Endometrial microvascular endothelial cells (primary cell): ENCODE measurements around the gene KRTAP6-3. TPM values are rescaled to one million over a fixed set of nuclear protein-coding genes. Genes with fewer than 3 reads are reported as not detected.

Experiments
- in situ Hi-C: cut with HindIII; loops from 2 replicates; pipeline ENCODE4 v1.10.0; 2017; ENCODE audit warnings: low sequenced_read_pairs, low pct_unique_long_range_greater_than_20kb; ENCODE audit errors: inconsistent ontology term
- total RNA-seq: library from RNA; depleted of rRNA; stranded (reverse); fragments of >200 nt; gene quantifications from one replicate; pipeline ENCODE4 v1.2.3, GENCODE V29; 2015; ENCODE audit errors: inconsistent ontology term

KRTAP6-3 gene, protein sequence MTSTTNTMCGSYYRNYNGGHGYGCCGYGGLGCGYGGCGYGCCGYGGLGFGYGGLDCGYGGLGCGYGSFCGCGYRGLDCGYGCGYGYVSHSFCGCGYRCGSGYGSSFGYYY
- total RNA-seq, result not detected

- in situ Hi-C loops, result no loop called here
Measured at GRCh38 chr21:30592140-30592539, at the start of gene KRTAP6-3. KRTAP6-3 (plus strand) TSS chr21:30592440; CDS start chr21:30592446, 6 bp downstream.

DNA sequence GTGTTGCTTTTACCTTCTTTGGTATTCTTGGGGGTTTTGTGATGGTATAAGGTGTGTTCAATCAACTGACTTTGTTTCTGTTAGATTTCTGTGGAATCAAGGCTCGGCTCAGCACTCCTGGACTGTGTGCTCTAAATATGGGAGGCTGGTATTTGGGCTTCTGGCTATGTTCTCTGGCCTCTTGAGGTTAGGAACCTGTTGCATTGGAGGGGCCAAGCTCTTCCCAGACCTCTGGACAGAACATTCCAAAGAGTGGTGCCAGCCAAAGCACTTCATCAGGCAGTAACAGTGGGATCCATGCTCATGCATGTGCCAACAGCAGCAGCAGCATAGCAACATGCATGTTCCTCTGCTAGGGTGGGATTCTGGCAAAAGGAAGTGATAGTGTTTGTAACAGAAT lies 39.5 kb upstream of the KRTAP6-3 start:
- in situ Hi-C loops, result no loop called here

GRCh38 chr21:30555095-30555494 lies 37.1 kb upstream of the KRTAP6-3 start:
- in situ Hi-C loops, result no loop called here

DNA sequence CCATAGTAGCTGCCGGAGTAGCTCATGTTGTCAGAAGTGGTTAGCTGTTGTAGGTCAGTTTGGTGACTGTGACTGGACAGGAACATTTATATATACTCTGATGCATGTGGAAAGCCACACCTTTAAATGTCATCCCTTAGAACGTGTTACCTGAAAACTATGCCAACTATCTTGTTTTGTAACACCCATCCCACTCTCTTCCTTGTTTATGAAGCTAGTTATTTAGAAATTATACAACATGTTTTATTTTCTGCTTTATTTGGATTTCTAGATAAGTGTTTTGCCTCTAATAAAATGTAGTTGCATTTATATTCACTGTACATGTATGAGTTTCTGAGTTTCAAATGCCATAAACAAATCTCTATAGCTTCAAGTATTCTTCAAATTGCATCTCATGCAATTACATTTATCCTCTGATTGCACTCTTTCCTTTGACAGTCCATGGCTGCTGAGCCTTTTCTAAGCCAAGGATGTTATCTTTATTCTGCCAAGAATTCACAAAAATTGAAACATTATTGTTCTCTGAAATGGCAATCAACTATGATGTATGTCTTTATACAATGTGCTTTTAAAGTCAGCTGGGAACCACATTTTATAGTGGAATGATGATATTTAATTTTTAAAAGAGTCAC lies 30.9 kb upstream of the KRTAP6-3 start, which contains the start of gene KRTAP19-7:
KRTAP19-7 (minus strand) TSS at position 51 of the 632 bp plus-strand sequence; CDS start at position 26, 25 bp downstream.
- in situ Hi-C loops, result no loop called here

DNA sequence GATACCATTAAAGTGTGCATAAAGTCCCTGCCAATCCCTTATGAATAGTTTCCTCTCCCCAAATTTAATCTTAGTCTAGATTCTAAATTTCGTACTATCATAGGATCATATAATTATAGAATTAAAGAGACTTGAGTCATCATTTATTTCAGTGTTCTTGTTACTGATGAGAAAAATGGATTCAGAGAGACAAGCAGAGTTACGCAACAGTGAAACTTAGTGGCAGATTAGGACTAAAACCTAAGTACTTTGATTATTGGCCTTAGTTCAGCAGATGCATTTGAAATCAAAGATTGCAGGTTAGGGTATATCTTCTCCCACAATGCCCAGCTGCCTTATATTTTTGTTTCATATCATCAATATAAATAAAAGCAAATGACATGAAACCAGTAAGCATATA lies 30.3 kb upstream of the KRTAP6-3 start:
- in situ Hi-C loops, result no loop called here

- in situ Hi-C loops, result no loop called here
Measured at GRCh38 chr21:30563072-30563471, 29.2 kb upstream of the KRTAP6-3 start.

DNA sequence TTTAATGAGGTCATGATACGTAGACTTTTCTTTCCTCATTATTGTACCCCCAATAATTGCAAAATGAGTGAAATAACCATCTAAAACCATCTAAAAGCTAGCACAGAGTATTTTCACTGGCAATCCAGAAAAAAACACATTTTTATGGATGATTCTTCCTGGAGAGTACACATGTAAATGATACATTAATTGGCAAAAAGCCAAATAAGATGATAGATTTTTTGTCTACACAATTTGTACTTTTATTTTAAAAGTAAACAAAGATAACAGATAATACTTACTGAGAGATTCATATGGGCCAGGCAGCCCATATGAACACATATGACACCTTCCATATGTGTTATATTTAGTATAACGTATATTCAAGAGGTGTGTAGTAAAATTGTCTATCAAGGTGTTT lies 28.6 kb upstream of the KRTAP6-3 start:
- in situ Hi-C loops, result no loop called here

GRCh38 chr21:30567617-30568016 lies 24.6 kb upstream of the KRTAP6-3 start:
- in situ Hi-C loops, result no loop called here

DNA sequence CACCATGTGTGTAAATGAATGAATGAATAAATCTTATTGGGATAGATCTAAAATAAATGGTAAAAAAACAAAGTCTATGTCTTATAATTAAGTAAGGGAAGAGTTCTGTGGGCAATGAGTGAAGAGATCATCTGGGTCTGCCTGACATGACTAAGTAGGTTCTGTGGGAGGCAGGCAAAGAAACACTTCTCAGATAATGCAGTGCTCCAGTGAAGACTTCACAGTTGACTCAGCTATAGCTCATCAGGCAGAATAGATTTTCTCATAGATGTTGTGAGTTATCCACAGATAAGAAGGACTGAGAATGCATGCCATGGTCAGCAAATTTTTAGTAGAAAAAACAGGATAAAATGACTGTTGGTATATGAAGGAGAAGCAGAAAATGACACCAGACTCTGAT lies 14.5 kb upstream of the KRTAP6-3 start:
- in situ Hi-C loops, result no loop called here

GRCh38 chr21:30579346-30579745 lies 12.9 kb upstream of the KRTAP6-3 start:
- in situ Hi-C loops, result no loop called here

DNA sequence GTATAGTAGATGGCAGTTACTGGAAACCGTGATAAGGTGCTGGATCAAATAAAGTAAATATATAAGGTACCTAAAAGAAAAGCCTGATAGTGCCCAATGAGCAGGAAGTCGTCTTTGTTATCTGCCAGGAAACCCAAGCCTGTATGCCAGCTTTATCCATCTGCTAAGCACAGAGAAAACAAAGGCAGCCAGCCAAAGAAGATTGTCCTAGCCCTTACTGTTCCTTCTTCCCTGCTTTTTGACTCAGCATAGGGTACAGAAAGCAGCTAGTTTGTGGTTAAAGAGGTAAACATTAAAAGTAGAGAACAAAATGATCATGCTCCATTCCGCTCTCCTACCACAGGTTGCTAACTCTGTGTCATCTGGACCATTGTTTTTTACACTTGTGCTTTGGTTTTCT lies 12.1 kb upstream of the KRTAP6-3 start:
- in situ Hi-C loops, result no loop called here

DNA sequence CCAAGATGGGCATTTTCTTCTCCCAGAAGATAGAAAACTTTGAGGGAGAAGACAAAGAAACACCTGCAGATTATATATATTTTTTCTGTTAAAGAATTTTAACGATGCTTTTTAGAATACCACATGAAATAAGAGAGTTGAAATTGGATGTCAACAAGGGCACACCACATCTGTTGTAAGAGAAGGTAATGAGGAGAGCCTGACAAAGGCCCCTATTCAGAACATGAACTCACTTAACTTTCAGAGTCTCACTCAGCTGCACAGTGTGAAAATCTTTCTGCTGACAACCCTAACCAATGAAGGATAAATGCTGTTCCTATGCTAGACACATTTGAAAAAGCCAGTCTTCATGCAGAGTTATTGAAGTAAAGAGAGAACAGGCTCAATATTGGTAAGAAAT lies 9.4 kb upstream of the KRTAP6-3 start:
- in situ Hi-C loops, result no loop called here

DNA sequence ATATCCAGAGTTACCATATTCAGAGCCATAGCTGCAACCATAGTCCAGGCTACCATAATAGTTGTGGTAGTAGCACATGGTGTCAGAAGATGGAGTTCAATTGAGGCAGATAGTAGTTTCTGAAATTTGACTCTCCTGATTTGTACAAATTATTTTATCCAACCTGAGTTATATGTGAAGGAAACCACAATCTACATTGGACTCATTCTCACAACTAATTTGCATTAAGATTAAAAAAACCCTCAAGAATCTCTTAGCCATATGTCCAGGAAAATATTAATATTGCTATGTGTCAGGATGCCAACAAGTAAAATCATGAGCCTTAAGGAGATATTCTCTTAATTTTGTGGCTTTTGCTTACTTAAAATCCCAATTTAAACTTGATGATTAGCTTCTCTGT lies 1.9 kb upstream of the KRTAP6-3 start, which contains the start of gene KRTAP22-2:
KRTAP22-2 (minus strand) TSS at position 101 of the 400 bp plus-strand sequence.
- in situ Hi-C loops, result no loop called here

- in situ Hi-C loops, result no loop called here
Measured at GRCh38 chr21:30598802-30599201, 6.6 kb downstream of the KRTAP6-3 start, which contains the start of gene KRTAP6-2. KRTAP6-2 (minus strand) TSS chr21:30598902; CDS start chr21:30598874, 28 bp downstream.

GRCh38 chr21:30600787-30601186 lies 8.5 kb downstream of the KRTAP6-3 start, which contains the start of gene KRTAP22-1:
KRTAP22-1 (plus strand) TSS chr21:30601087.
- in situ Hi-C loops, result no loop called here

- in situ Hi-C loops, result no loop called here
Measured at GRCh38 chr21:30605968-30606367, 13.7 kb downstream of the KRTAP6-3 start.

DNA sequence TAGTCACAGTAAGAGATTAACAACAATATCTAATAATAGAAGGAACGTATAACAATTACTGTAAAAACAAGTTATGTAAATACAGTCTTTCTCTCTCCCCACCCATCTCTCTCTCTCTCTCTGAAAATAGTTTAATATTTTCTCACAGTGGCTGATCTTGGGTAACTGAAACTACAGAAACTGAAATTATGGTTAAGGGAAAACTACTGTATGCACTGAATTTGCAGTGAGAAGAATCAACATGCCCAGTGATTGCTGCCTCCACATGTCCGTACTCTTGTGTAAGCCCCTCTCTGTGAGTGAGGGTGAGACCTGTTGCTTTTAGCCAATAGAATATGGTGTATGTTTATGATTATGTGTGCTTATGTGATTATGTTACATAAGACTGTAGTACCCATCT lies 19.9 kb downstream of the KRTAP6-3 start:
- in situ Hi-C loops, result no loop called here

DNA sequence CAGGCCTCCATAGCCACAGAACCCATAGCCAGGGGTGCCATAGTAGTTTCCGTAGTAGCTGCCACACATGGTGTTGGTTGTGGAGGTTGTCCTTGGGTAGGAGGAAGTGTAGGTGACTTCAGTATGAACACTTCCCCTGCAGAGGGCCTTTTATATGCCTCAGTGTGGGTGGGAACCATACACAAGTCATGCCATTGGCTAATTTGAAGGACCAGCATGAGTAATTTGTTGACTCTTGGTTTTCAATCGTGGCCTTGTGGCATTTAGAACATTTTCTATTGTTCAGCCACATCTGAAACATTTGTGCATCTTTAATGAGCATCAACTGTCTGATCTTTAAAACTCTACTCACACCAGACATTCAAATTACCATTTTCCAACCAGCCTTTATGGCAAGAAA lies 21.6 kb downstream of the KRTAP6-3 start, which contains the start of gene KRTAP6-1:
KRTAP6-1 (minus strand) TSS at position 95 of the 400 bp plus-strand sequence; CDS start at position 69, 26 bp downstream.
- in situ Hi-C loops, result no loop called here

GRCh38 chr21:30615199-30615598 lies 23.0 kb downstream of the KRTAP6-3 start:
- in situ Hi-C loops, result no loop called here

DNA sequence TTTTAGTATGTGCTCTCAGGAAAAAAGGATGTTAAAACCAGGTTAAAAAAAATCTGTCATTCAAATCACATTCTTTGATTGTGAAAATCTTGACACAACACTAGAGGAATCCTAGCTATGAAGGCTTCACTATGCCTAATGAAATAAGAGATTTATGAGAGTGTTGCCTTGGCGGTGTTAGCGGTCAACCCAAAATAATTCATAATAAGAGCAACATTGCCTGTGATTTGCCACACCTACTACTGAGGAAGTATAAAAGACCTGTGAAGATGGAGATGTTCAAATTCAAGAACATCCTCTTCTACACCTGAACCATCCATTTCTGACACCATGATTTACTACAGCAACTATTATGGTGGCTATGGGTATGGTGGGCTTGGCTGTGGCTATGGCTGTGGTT lies 23.9 kb downstream of the KRTAP6-3 start, which contains the start of gene KRTAP20-1:
KRTAP20-1 (plus strand) TSS at position 301 of the 400 bp plus-strand sequence; CDS start at position 331, 30 bp downstream.
- in situ Hi-C loops, result no loop called here
